ENCODE measurements around the gene BLMH.

Gene BLMH

GRCh38 chr17:30253312-30253711 is 38.4 kb downstream of the BLMH start:
- no peak for DNase-seq (ENCODE audit: low read depth in 4 of 4, low spot score in 1 of 4)

GRCh38 chr17:30251931-30252330 is 39.8 kb downstream of the BLMH start:
- no peak for DNase-seq (ENCODE audit: low read depth in 4 of 4, low spot score in 1 of 4)

DNA sequence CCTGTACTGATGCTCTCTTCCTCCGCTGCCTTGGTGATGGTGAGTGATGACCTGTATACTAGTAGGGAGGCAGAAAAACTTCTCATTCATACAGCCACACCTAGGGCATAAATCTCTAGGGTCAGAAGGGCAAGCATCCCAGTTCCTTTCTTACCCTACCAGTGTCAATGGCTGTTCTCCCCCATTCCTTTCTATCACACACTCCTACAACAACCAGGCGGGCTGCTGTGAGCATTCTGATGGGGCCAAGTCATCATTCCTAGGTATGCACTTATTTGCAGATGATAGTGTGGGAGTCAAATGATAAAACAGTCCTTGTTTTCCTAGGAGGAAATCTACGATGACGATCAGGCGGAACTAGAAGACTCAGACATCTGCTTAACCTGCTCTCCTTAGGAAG is 42.3 kb downstream of the BLMH start:
- DNase-seq (ENCODE audit: low read depth in 4 of 4, low spot score in 1 of 4), result no peak

DNA sequence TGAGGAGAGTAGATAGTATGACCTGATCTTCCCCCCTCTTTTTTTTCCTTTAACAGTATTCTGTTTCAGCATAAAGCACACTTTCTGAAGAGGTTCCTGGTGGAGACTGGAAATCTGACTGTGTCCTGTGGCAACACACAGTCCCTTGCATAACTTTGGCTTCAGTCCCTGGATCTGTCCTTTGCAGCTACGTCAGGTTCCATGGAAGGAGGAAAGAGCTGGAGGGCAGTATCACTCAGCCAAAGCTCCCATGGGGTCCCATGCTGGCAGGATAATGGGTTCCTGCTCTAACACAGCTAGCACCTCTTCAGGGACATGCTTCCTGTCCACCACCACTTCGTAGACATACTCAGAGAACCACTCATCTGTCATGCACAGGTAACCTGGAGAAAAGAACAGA is 43.0 kb downstream of the BLMH start:
- no peak for DNase-seq (ENCODE audit: low read depth in 4 of 4, low spot score in 1 of 4)

- DNase-seq (ENCODE audit: low read depth in 4 of 4, low spot score in 1 of 4), result no peak
Observed at GRCh38 chr17:30246460-30246859, 45.3 kb downstream of the BLMH start.

GRCh38 chr17:30244853-30245385 is 46.8 kb downstream of the BLMH start:
- no peak for DNase-seq (ENCODE audit: low read depth in 4 of 4, low spot score in 1 of 4)

DNA sequence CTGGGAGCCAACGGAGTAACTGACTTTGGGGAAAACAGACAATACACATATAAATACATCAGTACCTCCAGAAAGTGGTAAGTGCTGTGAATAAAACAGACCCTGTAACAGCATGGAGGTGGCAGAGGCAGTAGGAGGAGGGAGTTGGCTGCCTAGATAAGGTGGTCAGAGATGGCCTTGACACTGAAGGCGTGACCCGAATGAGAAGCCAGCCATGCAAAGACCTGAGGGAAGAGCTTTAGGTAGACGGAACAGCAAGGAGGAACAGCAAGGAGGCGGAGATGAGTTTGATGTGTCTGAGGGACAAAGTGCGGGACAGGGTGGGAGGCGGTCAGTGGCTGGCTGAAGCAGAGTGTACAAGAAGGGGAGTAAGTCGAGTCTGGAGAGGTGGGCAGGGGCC is 48.2 kb downstream of the BLMH start:
- DNase-seq (ENCODE audit: low read depth in 4 of 4, low spot score in 1 of 4), result no peak

DNA sequence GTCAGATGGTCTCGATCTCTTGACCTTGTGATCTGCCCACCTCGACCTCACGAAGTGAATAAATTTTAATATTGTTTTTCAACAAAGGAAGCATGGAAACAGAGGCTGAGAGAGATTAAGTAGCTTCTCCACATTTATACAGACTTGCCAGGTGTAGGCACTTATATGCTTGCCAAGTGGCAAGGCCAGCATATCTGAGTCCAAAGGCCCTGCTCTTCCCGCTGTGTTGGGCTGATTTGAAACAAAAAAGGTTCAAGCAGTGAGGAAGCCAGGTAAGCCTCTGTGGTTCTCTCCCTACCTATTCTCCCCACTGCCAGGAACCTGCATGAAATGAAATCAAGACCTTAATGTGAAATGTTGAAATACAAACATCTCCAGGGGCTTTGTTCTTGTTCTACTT is 48.7 kb downstream of the BLMH start:
- DNase-seq (ENCODE audit: low read depth in 4 of 4, low spot score in 1 of 4), result no peak

GRCh38 chr17:30241051-30241450 is 50.7 kb downstream of the BLMH start:
- no peak for DNase-seq (ENCODE audit: low read depth in 4 of 4, low spot score in 1 of 4)

DNA sequence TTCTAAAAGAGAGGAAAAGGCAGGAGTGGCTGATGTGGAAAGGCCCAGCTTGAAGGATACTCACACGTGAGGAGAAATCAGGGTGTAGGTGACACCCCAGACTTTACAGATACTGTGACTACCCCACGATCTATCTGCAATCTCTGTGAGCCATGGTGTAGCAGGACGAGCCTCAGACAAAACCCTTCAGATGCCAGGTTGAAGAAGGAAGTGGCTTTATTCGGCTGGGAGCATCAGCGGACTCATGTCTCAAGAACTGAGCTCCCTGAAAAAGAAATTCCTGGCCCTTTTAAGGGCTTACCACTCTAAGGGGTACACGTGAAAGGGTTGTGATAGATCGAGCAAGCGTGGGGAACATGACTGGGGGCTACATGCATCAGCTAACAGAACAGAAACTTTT is 51.6 kb downstream of the BLMH start:
- DNase-seq (ENCODE audit: low read depth in 4 of 4, low spot score in 1 of 4), result no peak

DNA sequence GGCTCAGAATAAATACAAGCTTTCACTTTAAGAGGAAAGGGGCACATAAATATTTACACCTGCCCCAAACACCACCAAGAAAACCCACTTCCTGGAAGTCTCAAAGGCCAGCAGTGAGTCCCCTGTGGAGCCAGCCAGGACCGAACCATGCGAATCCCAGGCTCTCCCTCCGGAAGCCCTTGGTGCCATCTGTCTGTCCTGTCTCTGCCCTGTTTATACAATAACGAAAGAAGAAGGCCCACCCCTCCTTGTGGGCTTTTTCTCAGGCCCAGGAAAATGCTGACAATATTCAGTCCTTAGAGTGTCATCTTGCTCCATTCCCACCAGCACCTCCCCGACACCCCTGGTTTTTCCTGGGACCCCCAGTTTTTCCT is 52.7 kb downstream of the BLMH start:
- DNase-seq (ENCODE audit: low read depth in 4 of 4, low spot score in 1 of 4), result no peak

- no peak for DNase-seq (ENCODE audit: low read depth in 4 of 4, low spot score in 1 of 4)
Observed at GRCh38 chr17:30238387-30239088, 53.2 kb downstream of the BLMH start.

GRCh38 chr17:30238003-30238344 is 53.8 kb downstream of the BLMH start:
- no peak for DNase-seq (ENCODE audit: low read depth in 4 of 4, low spot score in 1 of 4)

- no peak for DNase-seq (ENCODE audit: low read depth in 4 of 4, low spot score in 1 of 4)
Observed at GRCh38 chr17:30237296-30238002, 54.3 kb downstream of the BLMH start.

DNA sequence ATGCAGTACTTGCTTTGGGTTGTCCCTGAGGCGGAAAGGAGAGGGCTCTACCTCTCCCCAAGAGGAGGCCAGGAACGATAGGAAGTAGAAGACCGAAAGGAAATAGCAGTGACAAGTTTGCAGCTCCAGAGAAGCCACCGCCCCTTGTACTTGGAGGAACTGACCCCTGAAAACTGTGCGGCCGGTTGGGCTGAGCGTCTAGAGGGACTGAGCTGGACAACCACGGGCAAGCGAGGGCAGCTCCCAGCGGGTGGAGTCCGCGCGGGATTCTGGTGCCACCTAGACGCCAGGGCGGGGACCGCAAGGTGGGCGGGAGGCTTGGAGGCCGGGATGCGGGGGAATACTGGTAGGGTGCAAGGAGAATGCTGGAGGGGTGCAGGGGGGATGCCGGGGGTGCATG is 55.0 kb downstream of the BLMH start:
- peak in 1 of 4 experiments; percentile 7 for DNase-seq (ENCODE audit: low read depth in 4 of 4, low spot score in 1 of 4)

GRCh38 chr17:30236297-30236624 is 55.5 kb downstream of the BLMH start:
- no peak for DNase-seq (ENCODE audit: low read depth in 4 of 4, low spot score in 1 of 4)

DNA sequence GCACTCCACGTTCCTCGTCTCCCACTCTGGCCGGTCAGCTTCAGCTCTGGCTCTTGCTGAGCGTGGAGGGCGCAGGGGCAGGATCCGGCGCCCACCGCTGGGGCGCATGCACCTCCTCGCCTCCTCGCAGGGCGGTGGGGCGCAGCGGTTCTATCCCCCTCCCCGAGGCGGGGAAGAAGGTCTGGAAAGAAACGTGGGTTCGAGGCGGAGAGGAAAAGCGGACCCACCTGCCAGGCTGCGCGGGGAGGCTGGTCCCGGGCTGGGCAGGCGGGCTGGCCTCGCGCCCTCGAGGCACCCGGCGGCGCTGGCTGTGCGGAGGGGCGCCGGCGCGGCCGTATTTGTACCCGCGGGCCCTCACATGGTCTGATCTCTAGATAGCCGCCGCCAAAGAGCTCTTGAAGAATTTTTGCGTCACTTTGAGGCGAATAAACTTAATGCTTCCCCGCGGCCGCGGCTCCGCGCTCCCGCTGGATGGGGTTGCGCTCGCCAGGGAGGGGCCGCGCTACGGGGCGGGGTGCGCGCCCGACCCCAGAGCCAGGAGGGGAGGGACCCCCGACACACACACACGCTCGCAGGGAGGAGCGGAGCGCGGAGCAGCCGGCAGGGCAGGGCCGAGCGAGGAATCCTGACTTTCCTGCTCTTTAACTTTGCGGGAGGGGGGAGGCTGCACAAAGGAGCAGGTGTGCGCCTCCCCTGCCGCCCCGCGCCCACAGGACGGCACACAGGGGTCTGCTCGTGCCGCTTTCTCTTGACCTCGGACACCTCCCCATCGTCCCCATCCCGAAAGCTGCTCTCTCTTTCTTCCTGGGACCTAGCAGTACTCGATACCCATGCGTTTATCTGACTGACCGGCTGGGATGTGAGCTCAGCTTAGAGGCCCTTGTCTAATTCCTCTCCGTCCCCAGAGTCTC is 56.1 kb downstream of the BLMH start, which contains the start of gene SLC6A4:
Gene SLC6A4 (minus strand): TSS at position 312 of the 911 bp plus-strand sequence. CDS start 13,739 bp downstream, outside the sequence.
- no peak for DNase-seq (ENCODE audit: low read depth in 4 of 4, low spot score in 1 of 4)

- DNase-seq (ENCODE audit: low read depth in 4 of 4, low spot score in 1 of 4), result no peak
Observed at GRCh38 chr17:30234964-30235363, 56.8 kb downstream of the BLMH start.

- DNase-seq (ENCODE audit: low read depth in 4 of 4, low spot score in 1 of 4), result no peak
Observed at GRCh38 chr17:30234296-30234695, 57.4 kb downstream of the BLMH start.

- DNase-seq (ENCODE audit: low read depth in 4 of 4, low spot score in 1 of 4), result no peak
Observed at GRCh38 chr17:30232824-30233427, 58.8 kb downstream of the BLMH start.
